ENCODE measurements around the gene NCS1. TPM values are rescaled to one million over a fixed set of nuclear protein-coding genes. Genes with fewer than 3 reads are reported as not detected.

NCS1 gene
- total RNA-seq, 2 experiments from 2014 or later, result 0.17 TPM; not detected in 1

DNA sequence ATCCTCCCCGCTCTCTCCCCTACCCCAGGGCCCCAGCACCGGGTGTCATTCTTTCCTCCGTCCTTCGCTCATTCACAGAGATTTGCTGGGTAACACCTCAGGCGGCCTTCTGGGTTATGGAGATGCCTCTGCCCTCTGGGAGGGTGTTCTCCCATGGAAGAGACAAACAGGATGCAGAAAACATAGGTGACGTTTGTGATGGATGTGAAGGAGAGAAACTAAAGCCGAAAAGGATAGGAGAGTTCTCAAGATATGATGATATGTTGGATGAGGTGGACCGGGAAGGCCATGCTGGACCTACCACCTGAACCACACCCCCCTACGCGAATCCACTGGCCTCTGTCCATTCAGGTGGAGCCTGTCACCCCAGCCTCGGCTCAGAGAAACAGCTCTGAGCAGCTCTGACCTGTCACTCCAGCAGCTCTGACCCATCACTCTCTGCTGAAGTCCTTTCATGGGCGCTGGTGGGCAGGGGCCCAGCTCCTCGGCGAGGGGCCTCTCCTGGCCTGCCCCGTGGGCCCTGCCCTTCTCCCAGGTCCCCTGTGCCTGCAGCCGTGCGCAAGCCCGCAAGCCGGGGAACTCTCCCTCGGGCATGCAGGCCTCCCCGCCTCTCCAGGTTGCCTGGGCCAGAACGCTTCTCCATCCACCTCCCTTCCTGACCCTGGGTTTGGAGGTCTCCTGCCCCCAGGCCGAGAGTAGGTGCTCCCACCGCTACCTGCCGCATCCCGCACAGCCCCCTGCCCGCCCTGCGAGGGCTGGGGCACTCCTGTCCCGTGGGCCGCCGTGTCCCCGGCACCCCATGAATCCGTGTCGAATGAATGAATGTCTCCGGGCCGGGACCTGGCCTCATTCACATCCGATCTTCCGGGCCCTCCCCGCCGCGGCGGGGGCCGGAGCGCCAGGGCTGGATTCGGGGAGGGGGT is 717 bp upstream of the NCS1 start:
- peaks cover 18 to 28% of the 10 kb centered on the region in 2 experiments for H3K27me3 ChIP-seq (ENCODE audit: control insufficient read depth in 1 of 2, insufficient read depth in 2 of 2, low read length in 2 of 2)
- H3K27ac Mint-ChIP-seq, result no peak overlapping the region
- ChIA-PET CTCF (no interaction called here), POLR2A (no interaction called here)
- H3K36me3 ChIP-seq (ENCODE audit: insufficient read depth, low read length), result no peaks in the 10 kb centered on the region
- peaks cover 14% of the 10 kb centered on the region for H3K4me1 ChIP-seq (ENCODE audit: insufficient read depth, low read length)
- DNase-seq, result peak in 1 of 14 experiments; percentile 3
- no peaks in the 10 kb centered on the region for H3K36me3 Mint-ChIP-seq (ENCODE audit: low read depth)
- H3K27ac ChIP-seq (ENCODE audit: low read depth in 1 of 2, low read length in 2 of 2), result no peak overlapping the region
- peaks cover 10% of the 10 kb centered on the region for H3K4me1 Mint-ChIP-seq (ENCODE audit: low read depth)
- H3K4me3 ChIP-seq (ENCODE audit: low read length), result no peak overlapping the region
- intact Hi-C loops (cut with DNase I, micrococcal nuclease), result loop anchor here (2.0 to 5.0 kb wide), 2 partner anchors 39 to 43 kb away; no protein-coding TSS in a partner anchor
- TF ChIP-seq, protein P1, sequence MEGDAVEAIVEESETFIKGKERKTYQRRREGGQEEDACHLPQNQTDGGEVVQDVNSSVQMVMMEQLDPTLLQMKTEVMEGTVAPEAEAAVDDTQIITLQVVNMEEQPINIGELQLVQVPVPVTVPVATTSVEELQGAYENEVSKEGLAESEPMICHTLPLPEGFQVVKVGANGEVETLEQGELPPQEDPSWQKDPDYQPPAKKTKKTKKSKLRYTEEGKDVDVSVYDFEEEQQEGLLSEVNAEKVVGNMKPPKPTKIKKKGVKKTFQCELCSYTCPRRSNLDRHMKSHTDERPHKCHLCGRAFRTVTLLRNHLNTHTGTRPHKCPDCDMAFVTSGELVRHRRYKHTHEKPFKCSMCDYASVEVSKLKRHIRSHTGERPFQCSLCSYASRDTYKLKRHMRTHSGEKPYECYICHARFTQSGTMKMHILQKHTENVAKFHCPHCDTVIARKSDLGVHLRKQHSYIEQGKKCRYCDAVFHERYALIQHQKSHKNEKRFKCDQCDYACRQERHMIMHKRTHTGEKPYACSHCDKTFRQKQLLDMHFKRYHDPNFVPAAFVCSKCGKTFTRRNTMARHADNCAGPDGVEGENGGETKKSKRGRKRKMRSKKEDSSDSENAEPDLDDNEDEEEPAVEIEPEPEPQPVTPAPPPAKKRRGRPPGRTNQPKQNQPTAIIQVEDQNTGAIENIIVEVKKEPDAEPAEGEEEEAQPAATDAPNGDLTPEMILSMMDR (IDR thresholded peaks at IDR 0.05), result no peak
- peak overlapping the region; percentile 76 for H3K4me3 Mint-ChIP-seq
- ATAC-seq (ENCODE audit: poor library complexity), result no peak
- peaks cover 0 to 5% of the 10 kb centered on the region in 2 experiments for H3K9me3 ChIP-seq (ENCODE audit: control insufficient read depth in 1 of 2, insufficient read depth in 1 of 2, low read length in 2 of 2)
- no peaks in the 10 kb centered on the region for H3K9me3 Mint-ChIP-seq
- peaks cover 22% of the 10 kb centered on the region for H3K27me3 Mint-ChIP-seq

DNA sequence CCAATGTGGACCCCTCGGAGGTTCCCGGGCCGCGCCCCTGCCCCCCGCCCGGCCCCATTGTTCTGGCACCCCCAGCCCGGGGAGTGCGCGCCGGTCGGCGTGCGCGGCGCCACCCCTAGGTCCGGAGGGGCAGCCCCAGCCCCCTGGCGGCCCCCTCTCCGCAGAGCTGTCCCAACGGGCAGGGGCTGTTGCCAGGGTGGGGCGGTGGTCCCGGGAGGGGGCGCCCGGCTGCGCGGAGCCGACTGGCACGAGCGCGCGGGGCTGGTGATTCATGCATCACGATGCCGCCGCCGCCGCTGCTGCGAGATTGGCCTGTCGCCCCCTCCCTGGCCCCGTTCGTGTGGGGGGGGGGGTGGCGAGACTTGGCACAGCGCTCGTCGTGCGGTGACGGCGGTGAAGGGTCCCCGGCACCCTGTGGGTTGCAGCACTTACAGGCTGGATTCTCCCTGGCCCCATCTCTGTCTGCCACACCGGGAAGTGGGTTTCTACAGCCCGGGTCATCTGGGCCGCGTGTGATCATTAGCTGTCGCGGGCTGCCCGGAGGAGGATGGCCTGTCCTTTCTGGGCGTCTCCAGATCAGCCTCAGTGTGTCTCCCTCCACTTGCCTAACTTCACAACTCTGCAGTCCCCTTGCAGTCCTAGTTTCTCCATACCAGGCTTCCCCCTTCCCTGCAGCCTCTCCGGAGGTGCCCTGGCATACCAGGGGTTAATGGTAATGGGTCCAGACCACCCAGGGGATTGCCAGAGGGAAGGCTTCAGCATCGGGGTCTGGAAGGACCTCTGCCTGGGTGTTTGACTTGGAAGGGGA is 858 bp downstream of the NCS1 start:
- ChIA-PET POLR2A (interaction anchor here (1.6 kb wide), 1 partner anchor 45 kb away, joined by 7 read pairs; no protein-coding TSS in a partner anchor), CTCF (interaction anchor here (0.7 to 0.8 kb wide), 2 partner anchors 24 to 65 kb away, joined by 3 to 4 read pairs; no protein-coding TSS in a partner anchor)
- peaks cover 23% of the 10 kb centered on the region for H3K27me3 Mint-ChIP-seq
- peaks cover 10% of the 10 kb centered on the region for H3K4me1 Mint-ChIP-seq (ENCODE audit: low read depth)
- H3K36me3 Mint-ChIP-seq (ENCODE audit: low read depth), result no peaks in the 10 kb centered on the region
- no peak overlapping the region for H3K27ac Mint-ChIP-seq
- peaks cover 14% of the 10 kb centered on the region for H3K4me1 ChIP-seq (ENCODE audit: insufficient read depth, low read length)
- no peak overlapping the region for H3K27ac ChIP-seq (ENCODE audit: low read depth in 1 of 2, low read length in 2 of 2)
- H3K9me3 Mint-ChIP-seq, result no peaks in the 10 kb centered on the region
- peaks cover 18 to 28% of the 10 kb centered on the region in 2 experiments for H3K27me3 ChIP-seq (ENCODE audit: control insufficient read depth in 1 of 2, insufficient read depth in 2 of 2, low read length in 2 of 2)
- H3K4me3 ChIP-seq (ENCODE audit: low read length), result peak overlapping the region; percentile 12
- DNase-seq, result peak in 12 of 14 experiments; percentile 9 to 57 (median 26)
- ATAC-seq (ENCODE audit: poor library complexity), result peak; percentile 44
- H3K4me3 Mint-ChIP-seq, result peak overlapping the region; percentile 75
- H3K36me3 ChIP-seq (ENCODE audit: insufficient read depth, low read length), result no peaks in the 10 kb centered on the region
- intact Hi-C loops (cut with DNase I, micrococcal nuclease), result loop anchor here (2.0 to 5.0 kb wide), 2 partner anchors 41 to 44 kb away; no protein-coding TSS in a partner anchor
- TF ChIP-seq, protein P1 (IDR thresholded peaks at IDR 0.05), result no peak
- H3K9me3 ChIP-seq (ENCODE audit: control insufficient read depth in 1 of 2, insufficient read depth in 1 of 2, low read length in 2 of 2), result peaks cover 0 to 5% of the 10 kb centered on the region in 2 experiments

DNA sequence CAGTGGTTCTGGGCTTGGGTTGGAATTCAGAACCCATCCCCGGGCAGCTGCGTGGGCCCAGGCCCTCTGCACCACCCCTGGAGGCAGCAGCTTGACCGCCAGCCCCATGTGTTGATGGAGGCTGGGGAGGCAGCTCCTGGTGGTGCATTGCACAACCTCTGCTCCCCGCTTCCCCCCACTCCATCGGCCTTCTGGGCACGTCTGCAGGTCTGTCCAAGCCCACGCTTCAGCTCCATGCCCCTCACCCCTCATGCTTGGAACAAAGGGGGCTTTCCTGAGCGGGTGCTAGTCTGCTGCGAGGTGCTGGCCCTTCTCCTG is 1.4 kb downstream of the NCS1 start:
- ChIA-PET POLR2A (interaction anchor here (1.6 kb wide), 1 partner anchor 45 kb away, joined by 7 read pairs; no protein-coding TSS in a partner anchor), CTCF (interaction anchor here (0.8 kb wide), 1 partner anchor 66 kb away, joined by 4 read pairs; no protein-coding TSS in a partner anchor)
- Mint-ChIP-seq H3K27me3 (peaks cover 23% of the 10 kb centered on the region), H3K27ac (no peak overlapping the region), H3K4me1 (ENCODE audit: low read depth) (peaks cover 10% of the 10 kb centered on the region), H3K4me3 (peak overlapping the region; percentile 71), H3K9me3 (no peaks in the 10 kb centered on the region), H3K36me3 (ENCODE audit: low read depth) (no peaks in the 10 kb centered on the region)
- TF ChIP-seq, protein P1 (IDR thresholded peaks at IDR 0.05), result no peak
- peaks cover 18 to 28% of the 10 kb centered on the region in 2 experiments for H3K27me3 ChIP-seq (ENCODE audit: control insufficient read depth in 1 of 2, insufficient read depth in 2 of 2, low read length in 2 of 2)
- DNase-seq (no peak), ATAC-seq (ENCODE audit: poor library complexity) (no peak)
- intact Hi-C loops (cut with DNase I, micrococcal nuclease), result loop anchor here (2.0 to 5.0 kb wide), 2 partner anchors 41 to 45 kb away; no protein-coding TSS in a partner anchor
- no peaks in the 10 kb centered on the region for H3K36me3 ChIP-seq (ENCODE audit: insufficient read depth, low read length)
- H3K9me3 ChIP-seq (ENCODE audit: control insufficient read depth in 1 of 2, insufficient read depth in 1 of 2, low read length in 2 of 2), result peaks cover 0 to 5% of the 10 kb centered on the region in 2 experiments
- H3K4me1 ChIP-seq (ENCODE audit: insufficient read depth, low read length), result peaks cover 14% of the 10 kb centered on the region
- H3K4me3 ChIP-seq (ENCODE audit: low read length), result no peak overlapping the region
- H3K27ac ChIP-seq (ENCODE audit: low read depth in 1 of 2, low read length in 2 of 2), result no peak overlapping the region

Data from CD4-positive, alpha-beta T cell (primary cell).